Measurements from ENCODE around the gene DMD.
A peak's percentile ranks its signal among the peaks of the same experiment; 100 is the strongest.
"Not testable (repeated sequence)": the region's sequence is repeated elsewhere in the genome, so short reads cannot be mapped to it uniquely, and the experiment has no call there.

Gene DMD

GRCh38 chrX:32545101-32545500 is 666.2 kb downstream of the DMD start:
- no peak for TF ChIP-seq CTCF (IDR thresholded peaks at IDR 0.05; ENCODE audit: insufficient read depth, low read depth, low read length, missing control alignments)
- DNase-seq (ENCODE audit: low read depth), result no peak
- no peak overlapping the region for H3K4me3 ChIP-seq (ENCODE audit: low read length)

GRCh38 chrX:32538554-32538953 is 672.8 kb downstream of the DMD start:
- no peak for TF ChIP-seq CTCF (IDR thresholded peaks at IDR 0.05; ENCODE audit: insufficient read depth, low read depth, low read length, missing control alignments)
- no peak for DNase-seq (ENCODE audit: low read depth)
- no peak overlapping the region for H3K4me3 ChIP-seq (ENCODE audit: low read length)

- DNase-seq (ENCODE audit: low read depth), result no peak
- no peak overlapping the region for H3K4me3 ChIP-seq (ENCODE audit: low read length)
- no peak for TF ChIP-seq CTCF (IDR thresholded peaks at IDR 0.05; ENCODE audit: insufficient read depth, low read depth, low read length, missing control alignments)
Measured at GRCh38 chrX:32533848-32534247, 677.5 kb downstream of the DMD start.

GRCh38 chrX:32532262-32532661 is 679.1 kb downstream of the DMD start:
- no peak overlapping the region for H3K4me3 ChIP-seq (ENCODE audit: low read length)
- TF ChIP-seq CTCF (IDR thresholded peaks at IDR 0.05; ENCODE audit: insufficient read depth, low read depth, low read length, missing control alignments), result no peak
- DNase-seq (ENCODE audit: low read depth), result no peak

GRCh38 chrX:32530802-32531403 is 680.4 kb downstream of the DMD start:
- peak; percentile 55 for DNase-seq (ENCODE audit: low read depth)
- no peak overlapping the region for H3K4me3 ChIP-seq (ENCODE audit: low read length)
- peak; percentile 49 for TF ChIP-seq CTCF (IDR thresholded peaks at IDR 0.05; ENCODE audit: insufficient read depth, low read depth, low read length, missing control alignments)

GRCh38 chrX:32528451-32528850 is 682.9 kb downstream of the DMD start:
- not testable (repeated sequence) for DNase-seq (ENCODE audit: low read depth); H3K4me3 ChIP-seq (ENCODE audit: low read length)

- no peak for DNase-seq (ENCODE audit: low read depth)
- TF ChIP-seq CTCF (IDR thresholded peaks at IDR 0.05; ENCODE audit: insufficient read depth, low read depth, low read length, missing control alignments), result no peak
- no peak overlapping the region for H3K4me3 ChIP-seq (ENCODE audit: low read length)
Measured at GRCh38 chrX:32525234-32525633, 686.1 kb downstream of the DMD start.
